ENCODE results near the gene STOX1.

GRCh38 chr10:68816796-68817412 lies 10.4 kb upstream of the STOX1 start:
- TF ChIP-seq CTCF (IDR thresholded peaks at IDR 0.05; ENCODE audit: insufficient read depth, low read length, poor library complexity, severe bottlenecking) (no peak), EZH2phosphoT487 (conservative IDR thresholded peaks at IDR 0.05; ENCODE audit: low read length) (no peak)

Data from SU-DHL-6 (cell line).